ENCODE measurements around the gene CCNA2.

DNA sequence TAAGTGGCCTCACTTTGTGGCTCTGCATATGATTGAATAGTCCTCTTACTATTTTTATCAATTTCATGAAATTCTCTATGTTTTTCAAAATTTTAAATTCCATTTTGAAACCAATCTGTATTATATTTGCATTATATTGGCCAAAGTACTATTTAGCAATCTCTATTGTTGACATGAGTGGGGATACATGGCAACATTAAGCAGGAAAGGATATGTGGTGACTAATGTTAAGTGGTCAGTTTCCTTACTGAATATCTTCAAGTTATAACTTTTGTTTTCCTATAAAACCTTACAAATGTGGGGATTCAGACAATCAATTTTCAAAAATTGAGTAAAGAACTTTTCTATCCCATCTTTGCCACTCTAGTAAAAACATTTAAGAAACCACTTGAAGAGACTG is 36.4 kb upstream of the CCNA2 start:
- TF ChIP-seq, protein P1, sequence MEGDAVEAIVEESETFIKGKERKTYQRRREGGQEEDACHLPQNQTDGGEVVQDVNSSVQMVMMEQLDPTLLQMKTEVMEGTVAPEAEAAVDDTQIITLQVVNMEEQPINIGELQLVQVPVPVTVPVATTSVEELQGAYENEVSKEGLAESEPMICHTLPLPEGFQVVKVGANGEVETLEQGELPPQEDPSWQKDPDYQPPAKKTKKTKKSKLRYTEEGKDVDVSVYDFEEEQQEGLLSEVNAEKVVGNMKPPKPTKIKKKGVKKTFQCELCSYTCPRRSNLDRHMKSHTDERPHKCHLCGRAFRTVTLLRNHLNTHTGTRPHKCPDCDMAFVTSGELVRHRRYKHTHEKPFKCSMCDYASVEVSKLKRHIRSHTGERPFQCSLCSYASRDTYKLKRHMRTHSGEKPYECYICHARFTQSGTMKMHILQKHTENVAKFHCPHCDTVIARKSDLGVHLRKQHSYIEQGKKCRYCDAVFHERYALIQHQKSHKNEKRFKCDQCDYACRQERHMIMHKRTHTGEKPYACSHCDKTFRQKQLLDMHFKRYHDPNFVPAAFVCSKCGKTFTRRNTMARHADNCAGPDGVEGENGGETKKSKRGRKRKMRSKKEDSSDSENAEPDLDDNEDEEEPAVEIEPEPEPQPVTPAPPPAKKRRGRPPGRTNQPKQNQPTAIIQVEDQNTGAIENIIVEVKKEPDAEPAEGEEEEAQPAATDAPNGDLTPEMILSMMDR (IDR thresholded peaks at IDR 0.05), result no peak
- TF ChIP-seq POLR2A (IDR thresholded peaks at IDR 0.05), result no peak

Measured in body of pancreas (tissue), 4 donors.